Heart left ventricle (tissue), 16 donors: ENCODE measurements around the gene RCL1. TPM values are rescaled to one million over a fixed set of nuclear protein-coding genes. Genes with fewer than 3 reads are reported as not detected.
"Not testable (repeated sequence)": the region's sequence is repeated elsewhere in the genome, so short reads cannot be mapped to it uniquely, and the experiment has no call there.

Experiments
- ATAC-seq, 4 donors: fragments of 200-7000 bp; cut with Tn5 transposase; one replicate each; pipeline ENCODE4 v1.9.1; 2020 to 2022; ENCODE audit warnings: moderate library complexity in 4 of 4, mild to moderate bottlenecking in 3 of 4, moderate number of reproducible peaks in 1 of 4
- DNase-seq, 5 donors: peaks; one replicate each; pipeline ENCODE4 v3.0.0-alpha.2; 2020
- H3K27ac ChIP-seq, 12 donors: fragments of 200-600 bp; sonication (generic) in 4 of 12; one replicate each; pipeline versions ENCODE4 v1.5.0 to v1.8.0; 2016 to 2022; ENCODE audit warnings: mild to moderate bottlenecking in 2 of 12
- H3K27me3 ChIP-seq, 9 donors: fragments of 200-600 bp; sonication (generic) in 2 of 9; one replicate each; pipeline versions ENCODE4 v1.5.1 to v1.8.0; 2016 to 2022; ENCODE audit warnings: mild to moderate bottlenecking in 3 of 9
- H3K36me3 ChIP-seq, 9 donors: fragments of 200-600 bp; sonication (generic) in 2 of 9; one replicate each; pipeline versions ENCODE4 v1.5.0 to v1.8.0; 2018 to 2022; ENCODE audit warnings: mild to moderate bottlenecking in 2 of 9
- H3K4me1 ChIP-seq, 12 donors: fragments of 200-600 bp; sonication (generic) in 4 of 12; one replicate each; pipeline versions ENCODE4 v1.5.0 to v1.8.0; 2016 to 2022; ENCODE audit warnings: mild to moderate bottlenecking in 3 of 12
- H3K4me3 ChIP-seq, 12 donors: fragments of 200-600 bp; sonication (generic) in 4 of 12; one replicate each; pipeline versions ENCODE4 v1.5.0 to v1.8.0; 2017 to 2022; ENCODE audit warnings: mild to moderate bottlenecking in 9 of 12, moderate library complexity in 4 of 12
- H3K9me3 ChIP-seq, 12 donors: fragments of 200-600 bp; sonication (generic) in 4 of 12; one replicate each; pipeline versions ENCODE4 v1.5.0 to v1.8.0; 2016 to 2022; ENCODE audit warnings: mild to moderate bottlenecking in 1 of 12
- CTCF ChIP-seq, 12 donors: fragments of 200-600 bp; sonication (generic) in 4 of 12; IDR thresholded peaks; one replicate each; pipeline versions ENCODE4 v1.5.0 to v1.8.0; 2018 to 2022; ENCODE audit warnings: antibody characterized with exemption in 12 of 12, mild to moderate bottlenecking in 5 of 12
- POLR2A ChIP-seq, 2 donors: fragments of 450-650 bp; IDR thresholded peaks; one replicate each; pipeline ENCODE4 v1.6.1; 2017; ENCODE audit warnings: antibody characterized with exemption in 2 of 2, mild to moderate bottlenecking in 2 of 2, moderate library complexity in 2 of 2
- WGBS, 4 donors: extraction: QIAGEN DNeasy Blood & Tissue Kit in 2 of 4; methylation state at CpG; one replicate each; pipeline versions ENCODE4 v1.1.5 to v1.1.7; 2013 to 2018; 5-methylcytosine and 5-hydroxymethylcytosine counted together
- intact Hi-C, 10 donors: fragments of 100-400 bp; cut with DNase I; formaldehyde crosslinking; loops; one replicate each; pipeline versions ENCODE4 v1.11.1 to v1.14.2; 2022
- polyA plus RNA-seq, 2 donors: library from polyadenylated mRNA; stranded (reverse); fragments of 200-250 nt; gene quantifications; one replicate each; pipeline ENCODE4 v1.2.3, GENCODE V29; 2013
- total RNA-seq, 9 donors: library from RNA; depleted of rRNA in 2 of 9; stranded (reverse); fragments of >200 nt in 2 of 9; fragmentation: NEBNext Ultra II Directional in 3 of 9; extraction: Animal tissue kit (Norgen Biotek cat#: 25700) in 3 of 9; gene quantifications; one replicate each; pipeline versions ENCODE4 v1.1.0 to v1.2.4, GENCODE V29; 2016 to 2023
- donor health status: ischemic (EF 13 %, LVEDD 7.1; RV severe dilation, severe dysfunction).
- donor health status: healthy with polysubstance abuse.
- donor health status: DM: no; HTN: yes; CAD: no.
- donor health status: DM: no; HTN: no; CAD: no.
- donor health status: ischemic (EF 25% LVEDD 6.9; RV normal size, moderate dysfunction).
- donor health status: ischemic (EF 25% LVEDD 5.7; RV mildly dilated, moderate dysfunction).
- donor health status: healthy.
- donor health status: DM: yes; HTN: yes; CAD: no.
- donor health status: ischemic (EF 35%, LVEDD 5.7; RV mildly dilated, moderate dysfunction).
- donor health status: nonischemic (EF 11% LVEDD 7.7; RV severe dilation, severe dysfunction).
- donor health status: DM: yes; HTN: yes; CAD: no.
- donor health status: PGD.
- donor health status: ischemic (EF 29% LVEDD 5.4; RV normal size, mild dysfunction).
- donor health status: nonischemic (EF 23%, LVEDD 6.1; RV moderate dilation, normal function).

The RCL1 gene
- total and polyA plus RNA-seq, 11 donors: 3.8 to 11.3 (median 7.2) TPM

- Histone ChIP-seq H3K27ac (peak overlapping the region; percentile 46 to 88 (median 81)), H3K27me3 (no peaks in the 10 kb centered on the region), H3K4me1 (peaks cover 0 to 36% (median 26%) of the 10 kb centered on the region in 12 donors), H3K9me3 (no peaks in the 10 kb centered on the region), H3K4me3 (peak overlapping the region; percentile 62 to 98 (median 88)), H3K36me3 (no peaks in the 10 kb centered on the region)
- ATAC-seq (no peak), DNase-seq (no peak)
- intact Hi-C loops: loop anchor here in 7 of 10 donors (2.0 to 10.0 kb wide), 3 partner anchors 49 to 191 kb away; partner anchors contain the start of genes JAK2 (in 7 of the 7) and AK3 (in 2 of the 7)
- TF ChIP-seq CTCF (IDR thresholded peaks at IDR 0.05) (no peak), POLR2A (IDR thresholded peaks at IDR 0.05) (no peak)
- WGBS, 4 donors: 22 to 27% (median 25%) methylated on average over 20 to 23 of the region's 23 CpGs
Observed at GRCh38 chr9:4793459-4794395, 983 bp downstream of the RCL1 start.

GRCh38 chr9:4794691-4795090, 1.9 kb downstream of the RCL1 start:
- Histone ChIP-seq H3K4me1 (peaks cover 0 to 45% (median 33%) of the 10 kb centered on the region in 12 donors), H3K27me3 (no peaks in the 10 kb centered on the region), H3K27ac (no peak overlapping the region), H3K9me3 (no peaks in the 10 kb centered on the region), H3K36me3 (no peaks in the 10 kb centered on the region), H3K4me3 (no peak overlapping the region)
- ATAC-seq (no peak), DNase-seq (no peak)
- intact Hi-C loops: loop anchor here in 8 of 10 donors (5.0 to 10.0 kb wide), 4 partner anchors 32 to 190 kb away; partner anchors contain the start of genes JAK2 (in 6 of the 8) and AK3 (in 2 of the 8)
- TF ChIP-seq POLR2A (IDR thresholded peaks at IDR 0.05): no peak
- no peak for TF ChIP-seq CTCF (IDR thresholded peaks at IDR 0.05)
- 91 to 96% (median 94%) methylated on average over 4 of the region's 4 CpGs for WGBS, 4 donors

GRCh38 chr9:4795108-4795507, 2.4 kb downstream of the RCL1 start:
- not testable (repeated sequence) for H3K27me3 ChIP-seq, H3K27ac ChIP-seq, H3K4me3 ChIP-seq, H3K9me3 ChIP-seq, DNase-seq, H3K36me3 ChIP-seq, ATAC-seq
- intact Hi-C loops: loop anchor here in 8 of 10 donors (5.0 to 10.0 kb wide), 4 partner anchors 33 to 190 kb away; partner anchors contain the start of genes JAK2 (in 6 of the 8) and AK3 (in 2 of the 8)
- peaks cover 0 to 49% (median 35%) of the 10 kb centered on the region in 12 donors for H3K4me1 ChIP-seq
- WGBS, 4 donors: 93 to 98% (median 95%) methylated on average over 10 of the region's 10 CpGs

- TF ChIP-seq CTCF (IDR thresholded peaks at IDR 0.05) (no peak), POLR2A (IDR thresholded peaks at IDR 0.05) (no peak)
- Histone ChIP-seq H3K27me3 (no peaks in the 10 kb centered on the region), H3K4me3 (no peak overlapping the region), H3K4me1 (peaks cover 0 to 49% (median 35%) of the 10 kb centered on the region in 12 donors), H3K36me3 (no peaks in the 10 kb centered on the region), H3K9me3 (no peaks in the 10 kb centered on the region), H3K27ac (no peak overlapping the region)
- WGBS, 4 donors: 95 to 100% (median 96%) methylated on average over 2 of the region's 2 CpGs
- DNase-seq (no peak), ATAC-seq (no peak)
- intact Hi-C loops: loop anchor here in 8 of 10 donors (5.0 to 10.0 kb wide), 4 partner anchors 34 to 188 kb away; partner anchors contain the start of genes JAK2 (in 6 of the 8) and AK3 (in 2 of the 8)
Observed at GRCh38 chr9:4796530-4796929, 3.8 kb downstream of the RCL1 start.
